Measurements from ENCODE around the gene RASD2.

The RASD2 gene

GRCh38 chr22:35525687-35526332, 14.8 kb upstream of the RASD2 start:
- DNase-seq (ENCODE audit: low read depth) = no peak
- H3K4me3 ChIP-seq (ENCODE audit: control insufficient read depth, low read depth, low read length) = no peak overlapping the region
- no peak for TF ChIP-seq CTCF (conservative IDR thresholded peaks at IDR 0.05; ENCODE audit: control insufficient read depth, insufficient read depth, low read depth, low read length)

GRCh38 chr22:35526333-35526979, 14.2 kb upstream of the RASD2 start:
- no peak for DNase-seq (ENCODE audit: low read depth)
- no peak for TF ChIP-seq CTCF (conservative IDR thresholded peaks at IDR 0.05; ENCODE audit: control insufficient read depth, insufficient read depth, low read depth, low read length)

GRCh38 chr22:35528927-35529326, 11.7 kb upstream of the RASD2 start:
- no peak for TF ChIP-seq CTCF (conservative IDR thresholded peaks at IDR 0.05; ENCODE audit: control insufficient read depth, insufficient read depth, low read depth, low read length)
- no peak overlapping the region for H3K4me3 ChIP-seq (ENCODE audit: control insufficient read depth, low read depth, low read length)
- DNase-seq (ENCODE audit: low read depth) = peak; percentile 33

More at GRCh38 chr22:35526333-35526979, 14.2 kb upstream of the RASD2 start:
- H3K4me3 ChIP-seq (ENCODE audit: control insufficient read depth, low read depth, low read length) = no peak overlapping the region

- no peak overlapping the region for H3K4me3 ChIP-seq (ENCODE audit: control insufficient read depth, low read depth, low read length)
- DNase-seq (ENCODE audit: low read depth) = no peak
- no peak for TF ChIP-seq CTCF (conservative IDR thresholded peaks at IDR 0.05; ENCODE audit: control insufficient read depth, insufficient read depth, low read depth, low read length)
Measured at GRCh38 chr22:35530700-35531099, 9.9 kb upstream of the RASD2 start.

GRCh38 chr22:35531202-35531601, 9.4 kb upstream of the RASD2 start:
- DNase-seq (ENCODE audit: low read depth) = no peak
- TF ChIP-seq CTCF (conservative IDR thresholded peaks at IDR 0.05; ENCODE audit: control insufficient read depth, insufficient read depth, low read depth, low read length) = no peak
- H3K4me3 ChIP-seq (ENCODE audit: control insufficient read depth, low read depth, low read length) = no peak overlapping the region

GRCh38 chr22:35531676-35532075, 9.0 kb upstream of the RASD2 start:
- DNase-seq (ENCODE audit: low read depth) = no peak
- no peak for TF ChIP-seq CTCF (conservative IDR thresholded peaks at IDR 0.05; ENCODE audit: control insufficient read depth, insufficient read depth, low read depth, low read length)
- no peak overlapping the region for H3K4me3 ChIP-seq (ENCODE audit: control insufficient read depth, low read depth, low read length)

Data from fibroblast of mammary gland (primary cell).